Measurements from ENCODE around the gene UNC5A.

UNC5A gene

DNA sequence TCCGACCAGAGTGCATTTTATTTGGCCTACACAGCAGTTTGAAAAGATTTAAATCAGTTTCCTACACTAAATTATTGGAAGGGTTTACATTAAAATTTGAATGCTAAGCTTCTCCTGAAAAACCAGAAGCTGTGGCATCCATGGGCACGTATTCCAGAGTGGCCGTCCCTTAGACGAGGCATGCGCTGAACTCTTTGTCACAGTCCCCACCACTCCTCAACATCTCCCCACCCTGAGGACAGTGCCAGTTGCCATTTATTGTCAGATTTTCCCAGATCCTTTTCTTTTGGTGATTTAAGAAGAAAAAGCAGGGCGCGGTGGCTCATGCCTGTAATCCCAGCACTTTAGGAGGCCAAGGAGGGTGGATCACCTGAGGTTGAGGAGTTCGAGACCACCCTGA lies 39.9 kb upstream of the UNC5A start:
- in situ Hi-C loops (cut with HindIII; ENCODE audit: low sequenced_read_pairs) = no loop called here
- no peak for DNase-seq (ENCODE audit: low read depth, low spot score)
- no peak overlapping the region for H3K4me3 ChIP-seq (ENCODE audit: low read depth, low read length)
- no peak for TF ChIP-seq CTCF (IDR thresholded peaks at IDR 0.05; ENCODE audit: low read depth, low read length)

GRCh38 chr5:176771102-176771845 lies 39.1 kb upstream of the UNC5A start:
- no peak for TF ChIP-seq CTCF (IDR thresholded peaks at IDR 0.05; ENCODE audit: low read depth, low read length)
- in situ Hi-C loops (cut with HindIII; ENCODE audit: low sequenced_read_pairs) = no loop called here
- no peak overlapping the region for H3K4me3 ChIP-seq (ENCODE audit: low read depth, low read length)
- DNase-seq (ENCODE audit: low read depth, low spot score) = no peak

DNA sequence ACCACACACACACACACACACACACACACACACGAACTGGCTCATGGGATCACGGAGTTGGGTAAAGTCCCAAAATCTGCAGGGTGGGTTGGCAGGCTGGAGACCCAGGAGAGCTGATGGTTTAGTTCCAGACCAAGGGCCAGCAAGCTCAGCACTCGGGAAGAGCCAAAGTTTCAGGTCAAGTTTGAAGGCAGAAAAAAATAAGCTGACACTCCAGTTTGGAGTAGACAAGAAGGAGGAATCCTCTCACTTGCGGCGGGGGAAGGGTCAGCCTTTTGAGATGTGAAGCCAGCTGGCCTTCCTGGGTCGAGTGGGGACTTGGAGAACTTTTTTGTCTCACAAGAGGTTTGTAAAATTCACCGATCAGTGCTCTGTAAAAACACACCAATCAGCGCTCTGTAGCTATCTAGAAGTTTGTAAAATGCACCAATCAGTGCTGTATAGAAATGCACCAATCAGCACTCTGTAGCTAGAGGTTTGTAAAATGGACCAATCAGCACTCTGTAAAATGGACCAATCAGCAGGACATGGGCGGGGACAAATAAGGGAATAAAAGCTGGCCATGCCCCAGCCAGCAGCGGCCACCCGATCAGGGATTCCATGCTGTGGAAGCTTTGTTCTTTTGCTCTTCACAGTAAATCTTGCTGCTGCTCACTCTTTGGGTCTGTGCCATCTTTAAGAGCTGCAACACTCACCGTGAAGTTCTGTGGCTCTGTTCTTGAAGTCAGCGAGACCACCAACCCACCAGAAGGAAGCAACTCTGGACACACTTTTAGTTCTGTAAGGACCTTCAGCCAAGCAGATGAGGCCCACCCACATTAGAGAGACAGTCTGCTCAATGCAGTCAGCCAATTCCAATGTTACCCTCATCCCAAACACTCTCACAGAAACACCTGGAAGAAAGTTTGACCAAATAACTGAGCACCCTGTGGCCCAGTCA lies 37.8 kb upstream of the UNC5A start:
- DNase-seq (ENCODE audit: low read depth, low spot score) = no peak
- in situ Hi-C loops (cut with HindIII; ENCODE audit: low sequenced_read_pairs) = no loop called here
- no peak for TF ChIP-seq CTCF (IDR thresholded peaks at IDR 0.05; ENCODE audit: low read depth, low read length)
- H3K4me3 ChIP-seq (ENCODE audit: low read depth, low read length) = no peak overlapping the region

- in situ Hi-C loops (cut with HindIII; ENCODE audit: low sequenced_read_pairs) = no loop called here
Observed at GRCh38 chr5:176773408-176774035, 36.8 kb upstream of the UNC5A start.

DNA sequence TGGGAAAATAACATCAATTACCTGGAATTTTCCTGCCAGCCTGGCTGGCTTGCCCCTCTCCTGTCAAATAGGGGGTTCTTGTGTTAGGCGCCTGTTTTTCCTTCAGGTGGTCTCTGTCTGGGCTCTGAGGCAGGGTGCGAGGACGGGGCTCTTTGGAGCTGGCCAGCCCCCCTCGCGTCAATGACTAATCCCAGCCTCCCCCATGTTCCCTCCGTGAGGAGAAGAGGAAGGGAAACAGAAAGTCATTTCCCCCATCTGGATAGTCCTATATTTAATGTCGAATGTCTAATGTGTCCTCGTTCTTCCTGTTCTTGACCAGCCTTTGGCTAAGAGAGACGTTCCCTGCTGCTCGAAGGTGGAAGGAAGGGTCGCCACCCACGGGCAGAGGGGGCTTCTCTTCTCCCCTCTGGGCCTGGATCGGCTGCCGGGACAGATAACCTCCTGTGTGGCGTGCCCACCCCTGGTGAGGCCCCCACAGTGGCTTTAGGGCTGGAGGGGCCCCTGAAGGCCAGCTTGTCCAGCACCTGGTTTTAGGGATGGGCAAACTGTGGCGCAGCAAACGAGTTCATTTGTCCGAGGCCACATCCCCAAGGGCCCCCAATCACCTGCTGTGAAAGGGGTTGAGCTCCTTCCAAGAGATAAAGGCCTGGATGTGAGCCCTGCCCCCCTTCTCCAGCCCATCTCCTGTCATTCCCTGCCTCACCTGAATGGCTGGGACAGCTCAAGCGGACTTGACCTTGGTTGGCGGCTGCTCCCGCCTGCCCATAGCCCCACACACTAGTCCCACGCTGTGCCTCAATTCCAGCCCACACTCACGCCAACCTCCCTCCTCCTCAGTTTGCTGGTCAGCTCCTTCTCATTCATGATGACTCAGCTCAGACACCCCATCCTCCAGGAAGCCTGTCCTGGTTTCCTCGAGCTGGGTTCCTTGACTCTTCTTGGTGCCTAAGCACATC lies 35.9 kb upstream of the UNC5A start:
- H3K4me3 ChIP-seq (ENCODE audit: low read depth, low read length) = no peak overlapping the region
- in situ Hi-C loops (cut with HindIII; ENCODE audit: low sequenced_read_pairs) = no loop called here
- DNase-seq (ENCODE audit: low read depth, low spot score) = no peak
- no peak for TF ChIP-seq CTCF (IDR thresholded peaks at IDR 0.05; ENCODE audit: low read depth, low read length)

More at GRCh38 chr5:176773408-176774035, 36.8 kb upstream of the UNC5A start:
- no peak overlapping the region for H3K4me3 ChIP-seq (ENCODE audit: low read depth, low read length)
- TF ChIP-seq CTCF (IDR thresholded peaks at IDR 0.05; ENCODE audit: low read depth, low read length) = no peak
- DNase-seq (ENCODE audit: low read depth, low spot score) = no peak

Data from astrocyte of the spinal cord (primary cell).